Endodermal cell (in vitro differentiated cells): ENCODE measurements around the gene TUBGCP2. TPM values are rescaled to one million over a fixed set of nuclear protein-coding genes. Genes with fewer than 3 reads are reported as not detected.
"Not testable (repeated sequence)": the region's sequence is repeated elsewhere in the genome, so short reads cannot be mapped to it uniquely, and the experiment has no call there.

Experiments
- DNase-seq: peaks from one replicate; pipeline ENCODE4 v3.0.0-alpha.2; 2017
- H3K27ac ChIP-seq: 2 replicates; pipeline ENCODE4 v1.5.1; 2013; ENCODE audit warnings: mild to moderate bottlenecking, low read depth, low read length, moderate library complexity
- H3K27me3 ChIP-seq: 2 replicates; pipeline ENCODE4 v1.6.1; 2013; ENCODE audit warnings: mild to moderate bottlenecking, low read length, moderate library complexity; ENCODE audit not compliant: insufficient read depth, control insufficient read depth, poor library complexity, severe bottlenecking
- H3K36me3 ChIP-seq: 2 replicates; pipeline ENCODE4 v1.7.0; 2013; ENCODE audit warnings: mild to moderate bottlenecking, low read length, moderate library complexity; ENCODE audit not compliant: control insufficient read depth, insufficient read depth
- H3K4me1 ChIP-seq: one replicate; pipeline ENCODE4 v1.7.0; 2013; ENCODE audit warnings: low read length; ENCODE audit not compliant: control insufficient read depth, insufficient read depth
- H3K4me3 ChIP-seq: 2 replicates; pipeline ENCODE4 v1.5.1; 2013; ENCODE audit warnings: mild to moderate bottlenecking, low read length, moderate library complexity
- H3K9ac ChIP-seq: 2 replicates; pipeline ENCODE4 v1.6.1; 2013; ENCODE audit warnings: mild to moderate bottlenecking, low read length, moderate library complexity; ENCODE audit not compliant: poor library complexity, severe bottlenecking; ENCODE audit errors: extremely low read depth
- H3K9me3 ChIP-seq: 2 replicates; pipeline ENCODE4 v1.6.1; 2013; ENCODE audit warnings: mild to moderate bottlenecking, low read length, moderate library complexity; ENCODE audit not compliant: control insufficient read depth
- H3K27ac Mint-ChIP-seq: 2 replicates; pipeline ENCODE4 v1.8.0; 2020; ENCODE audit warnings: mixed read lengths
- H3K27me3 Mint-ChIP-seq: 2 replicates; pipeline ENCODE4 v1.8.0; 2021; ENCODE audit warnings: mild to moderate bottlenecking, mixed read lengths; ENCODE audit not compliant: insufficient read depth
- H3K36me3 Mint-ChIP-seq: 2 replicates; pipeline ENCODE4 v1.8.0; 2020; ENCODE audit warnings: low read depth, mixed read lengths
- H3K4me1 Mint-ChIP-seq: 2 replicates; pipeline ENCODE4 v1.8.0; 2020; ENCODE audit warnings: mixed read lengths
- H3K4me3 Mint-ChIP-seq: 2 replicates; pipeline ENCODE4 v1.8.0; 2020; ENCODE audit warnings: mild to moderate bottlenecking, moderate library complexity, mixed read lengths
- H3K9me3 Mint-ChIP-seq: 2 replicates; pipeline ENCODE4 v1.8.0; 2020; ENCODE audit warnings: mild to moderate bottlenecking, mixed read lengths
- WGBS, 2 experiments: methylation state at CpG; one replicate each; pipeline versions ENCODE4 v1.1.5 to v1.1.7; 2013; ENCODE audit warnings: missing lambda C conversion rate in 2 of 2, mixed read lengths in 1 of 2; ENCODE audit not compliant: insufficient coverage in 1 of 2, insufficient read length in 1 of 2; 5-methylcytosine and 5-hydroxymethylcytosine counted together
- total RNA-seq, 2 donors: library from RNA; stranded (reverse); fragmentation: NEBNext Ultra II Directional in 1 of 2; extraction: Animal tissue kit (Norgen Biotek cat#: 25700) in 1 of 2; gene quantifications; 2 replicates in 1 of 2; 3 replicates in 1 of 2; pipeline ENCODE4 v1.2.1, GENCODE V29; 2021
- TF ChIP-seq, protein P1 (sequence below): fragments of 200-600 bp; sonication (generic); conservative IDR thresholded peaks from 2 replicates; pipeline ENCODE4 v1.5.0; 2021; ENCODE audit warnings: antibody characterized with exemption, mild to moderate bottlenecking

The TUBGCP2 gene
- total RNA-seq, 2 donors from 2014 or later, result 52.8 to 63.0 TPM

GRCh38 chr10:133320852-133321422 is 12.3 kb upstream of the TUBGCP2 start:
- not testable (repeated sequence) for H3K27ac Mint-ChIP-seq, DNase-seq, H3K9ac ChIP-seq, H3K36me3 ChIP-seq, H3K4me1 Mint-ChIP-seq, H3K4me3 Mint-ChIP-seq, H3K27ac ChIP-seq, H3K36me3 Mint-ChIP-seq, H3K4me1 ChIP-seq
- peaks cover 12% of the 10 kb centered on the region for H3K27me3 ChIP-seq
- H3K9me3 Mint-ChIP-seq, result peaks cover 16% of the 10 kb centered on the region
- peaks cover 36% of the 10 kb centered on the region for H3K27me3 Mint-ChIP-seq
- peaks cover 25% of the 10 kb centered on the region for H3K9me3 ChIP-seq
- peak overlapping the region; percentile 62 for H3K4me3 ChIP-seq
- 90 to 94% methylated on average over 4 to 6 of the region's 6 CpGs for WGBS, 2 experiments

DNA sequence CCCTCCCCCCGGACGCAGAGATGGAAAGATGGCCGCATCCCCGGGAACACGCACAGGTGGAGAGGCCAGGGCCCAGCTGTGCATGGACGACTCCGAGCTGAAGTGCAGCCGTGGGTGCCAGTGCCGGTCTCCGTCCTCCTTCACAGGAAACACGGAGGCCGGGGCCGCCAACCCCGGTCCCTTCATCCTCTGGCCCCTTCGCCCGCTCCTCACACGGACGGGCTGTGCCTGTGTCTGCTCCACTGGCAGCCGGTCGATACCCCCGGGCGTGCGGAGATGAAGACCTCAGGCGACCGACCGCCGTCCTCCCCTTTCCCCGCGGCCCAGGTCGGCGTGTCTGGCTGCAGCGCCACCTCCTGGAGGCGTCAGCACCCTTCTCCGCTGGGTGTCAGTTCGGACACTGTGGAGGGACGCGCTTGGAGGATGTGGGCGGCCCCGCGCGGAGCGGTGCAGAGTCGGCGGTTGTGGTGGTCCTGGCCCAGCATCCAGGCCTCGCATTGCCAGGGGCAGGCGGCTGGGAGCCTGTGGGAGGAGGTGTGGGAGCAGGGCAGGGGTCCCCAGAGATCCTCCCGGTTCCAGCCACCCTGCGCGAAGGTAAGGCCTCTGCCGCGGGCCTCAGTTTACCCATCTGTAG is 9.9 kb upstream of the TUBGCP2 start:
- Histone ChIP-seq H3K9me3 (peaks cover 25% of the 10 kb centered on the region), H3K9ac (no peak overlapping the region), H3K4me3 (peak overlapping the region; percentile 70), H3K36me3 (no peaks in the 10 kb centered on the region), H3K27me3 (no peaks in the 10 kb centered on the region), H3K4me1 (no peaks in the 10 kb centered on the region), H3K27ac (no peak overlapping the region)
- peak; percentile 93 for DNase-seq
- Mint-ChIP-seq H3K27me3 (peaks cover 26% of the 10 kb centered on the region), H3K9me3 (peaks cover 16% of the 10 kb centered on the region), H3K36me3 (peaks cover 3% of the 10 kb centered on the region), H3K4me1 (no peaks in the 10 kb centered on the region), H3K27ac (no peak overlapping the region), H3K4me3 (peak overlapping the region; percentile 44)
- TF ChIP-seq, protein P1, sequence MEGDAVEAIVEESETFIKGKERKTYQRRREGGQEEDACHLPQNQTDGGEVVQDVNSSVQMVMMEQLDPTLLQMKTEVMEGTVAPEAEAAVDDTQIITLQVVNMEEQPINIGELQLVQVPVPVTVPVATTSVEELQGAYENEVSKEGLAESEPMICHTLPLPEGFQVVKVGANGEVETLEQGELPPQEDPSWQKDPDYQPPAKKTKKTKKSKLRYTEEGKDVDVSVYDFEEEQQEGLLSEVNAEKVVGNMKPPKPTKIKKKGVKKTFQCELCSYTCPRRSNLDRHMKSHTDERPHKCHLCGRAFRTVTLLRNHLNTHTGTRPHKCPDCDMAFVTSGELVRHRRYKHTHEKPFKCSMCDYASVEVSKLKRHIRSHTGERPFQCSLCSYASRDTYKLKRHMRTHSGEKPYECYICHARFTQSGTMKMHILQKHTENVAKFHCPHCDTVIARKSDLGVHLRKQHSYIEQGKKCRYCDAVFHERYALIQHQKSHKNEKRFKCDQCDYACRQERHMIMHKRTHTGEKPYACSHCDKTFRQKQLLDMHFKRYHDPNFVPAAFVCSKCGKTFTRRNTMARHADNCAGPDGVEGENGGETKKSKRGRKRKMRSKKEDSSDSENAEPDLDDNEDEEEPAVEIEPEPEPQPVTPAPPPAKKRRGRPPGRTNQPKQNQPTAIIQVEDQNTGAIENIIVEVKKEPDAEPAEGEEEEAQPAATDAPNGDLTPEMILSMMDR, result peak; percentile 85
- 21 to 28% methylated on average over 33 to 51 of the region's 51 CpGs for WGBS, 2 experiments

DNA sequence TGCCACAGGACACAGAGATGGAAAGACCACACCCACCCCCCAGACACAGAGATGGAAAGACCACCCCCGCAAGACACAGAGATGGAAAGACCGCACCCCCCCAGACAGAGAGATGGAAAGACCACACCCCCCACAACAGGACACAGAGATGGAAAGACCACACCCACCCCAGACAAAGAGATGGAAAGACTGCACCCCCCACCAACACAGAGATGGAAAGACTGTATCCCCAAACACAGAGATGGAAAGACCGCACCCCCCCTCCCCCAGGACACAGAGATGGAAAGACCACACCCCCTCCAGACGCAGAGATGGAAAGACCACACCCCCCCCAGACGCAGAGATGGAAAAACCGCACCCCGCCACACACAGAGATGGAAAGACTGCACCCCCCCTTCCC is 8.1 kb upstream of the TUBGCP2 start:
- peaks cover 8% of the 10 kb centered on the region for H3K36me3 Mint-ChIP-seq
- no peaks in the 10 kb centered on the region for H3K4me1 ChIP-seq
- peaks cover 17% of the 10 kb centered on the region for H3K27me3 Mint-ChIP-seq
- no CpG with 5 or more reads among the region's 7 CpGs for WGBS, 2 experiments
- H3K36me3 ChIP-seq, result peaks cover under 1% of the 10 kb centered on the region
- H3K4me3 Mint-ChIP-seq, result no peak overlapping the region
- no peaks in the 10 kb centered on the region for H3K4me1 Mint-ChIP-seq
- no peak overlapping the region for H3K27ac Mint-ChIP-seq
- no peak overlapping the region for H3K27ac ChIP-seq
- no peaks in the 10 kb centered on the region for H3K27me3 ChIP-seq
- DNase-seq, result no peak
- H3K9me3 ChIP-seq, result peaks cover 25% of the 10 kb centered on the region
- no peak overlapping the region for H3K9ac ChIP-seq
- no peak overlapping the region for H3K4me3 ChIP-seq
- peaks cover 16% of the 10 kb centered on the region for H3K9me3 Mint-ChIP-seq
- TF ChIP-seq, protein P1, result no peak
